Endothelial cell of umbilical vein (primary cell): Measurements from ENCODE around the gene SIAH1. TPM values are rescaled to one million over a fixed set of nuclear protein-coding genes. Genes with fewer than 3 reads are reported as not detected.

ENCODE experiments used
- BruUV-seq: library from RNA; stranded (reverse); fragments of 400-500 nt; replicated peaks from 2 replicates; lab custom pipeline; 2021; lab: Mats Ljungman, UMichigan
- CTCF ChIA-PET: fragments of 300-600, 350-600 bp; sonication (Branson Sonifier 250); formaldehyde crosslinking; loops from one replicate; lab custom pipeline; 2021; ENCODE audit warnings: antibody characterized with exemption, inconsistent platforms; lab: Charles Lee
- POLR2A ChIA-PET: fragments of 300-600, 350-600 bp; sonication (Branson Sonifier 250); formaldehyde crosslinking; loops from one replicate; lab custom pipeline; 2021; ENCODE audit warnings: antibody characterized with exemption, inconsistent platforms; lab: Charles Lee
- DNase-seq: peaks from one replicate; pipeline ENCODE4 v3.0.0-alpha.2; 2011; ENCODE audit warnings: low read depth, low spot score
- FAIRE-seq: peaks from 2 replicates; lab custom pipeline; 2011; peaks lifted over from hg19 to GRCh38; lab: Jason Lieb, UNC
- H2AFZ ChIP-seq: 2 replicates; pipeline ENCODE4 v1.6.0; 2012; ENCODE audit warnings: low read depth, low read length, control low read depth, inconsistent platforms
- H3K27ac ChIP-seq: 2 replicates; pipeline ENCODE4 v1.5.1; 2011; ENCODE audit warnings: low read depth, mild to moderate bottlenecking, control low read depth, low read length, moderate library complexity; ENCODE audit not compliant: insufficient read depth
- H3K27me3 ChIP-seq, 2 experiments: 2 replicates each; pipeline versions ENCODE4 v1.6.0 to v1.6.1; 2011; ENCODE audit warnings: low read length in 2 of 2, mixed read lengths in 1 of 2; ENCODE audit not compliant: control insufficient read depth in 2 of 2, insufficient read depth in 2 of 2
- H3K36me3 ChIP-seq, 2 experiments: 2 replicates in 1 of 2; 3 replicates in 1 of 2; pipeline ENCODE4 v1.5.1; 2011; ENCODE audit warnings: low read length in 2 of 2, mild to moderate bottlenecking in 1 of 2, moderate library complexity in 1 of 2; ENCODE audit not compliant: control insufficient read depth in 2 of 2, insufficient read depth in 2 of 2; ENCODE audit errors: extremely low read depth in 1 of 2
- H3K4me1 ChIP-seq: 3 replicates; pipeline ENCODE4 v1.5.1; 2011; ENCODE audit warnings: mild to moderate bottlenecking, low read length; ENCODE audit not compliant: control insufficient read depth, insufficient read depth; ENCODE audit errors: extremely low read depth
- H3K4me2 ChIP-seq: 2 replicates; pipeline ENCODE4 v1.6.1; 2011; ENCODE audit warnings: low read length, control low read depth, mixed read lengths; ENCODE audit not compliant: insufficient read depth
- H3K4me3 ChIP-seq, 3 experiments: fragments of 200-600 bp in 1 of 3; sonication (generic), shearing (Covaris generic) in 1 of 3; replicated peaks in 1 of 3; 2 replicates each; pipeline ENCODE4 v1.5.1; 2011 to 2016; ENCODE audit warnings: control low read depth in 3 of 3, low read length in 3 of 3, mild to moderate bottlenecking in 2 of 3, inconsistent platforms in 1 of 3, low read depth in 1 of 3, moderate library complexity in 1 of 3; ENCODE audit not compliant: insufficient read depth in 1 of 3
- H3K79me2 ChIP-seq: 2 replicates; pipeline ENCODE4 v1.6.0; 2012; ENCODE audit warnings: low read length, inconsistent platforms; ENCODE audit not compliant: control insufficient read depth, insufficient read depth
- H3K9ac ChIP-seq: replicated peaks from 2 replicates; pipeline ENCODE3; 2011; ENCODE audit warnings: low read length, control low read depth; ENCODE audit not compliant: insufficient read depth; ENCODE audit errors: extremely low read depth
- H3K9me1 ChIP-seq: replicated peaks from 3 replicates; pipeline ENCODE4 v1.6.0; 2011; ENCODE audit warnings: mild to moderate bottlenecking, low read length; ENCODE audit not compliant: control insufficient read depth, insufficient read depth; ENCODE audit errors: extremely low read depth
- H3K9me3 ChIP-seq: replicated peaks from 2 replicates; pipeline ENCODE4 v1.5.1; 2012; ENCODE audit warnings: low read length, inconsistent platforms; ENCODE audit not compliant: control insufficient read depth, insufficient read depth
- H4K20me1 ChIP-seq: replicated peaks from 2 replicates; pipeline ENCODE3; 2011; ENCODE audit warnings: mild to moderate bottlenecking, low read length; ENCODE audit not compliant: control insufficient read depth, insufficient read depth; ENCODE audit errors: extremely low read depth
- EZH2 ChIP-seq: IDR thresholded peaks from 2 replicates; pipeline ENCODE4 v1.6.1; 2012; ENCODE audit warnings: borderline replicate concordance, low read depth, mild to moderate bottlenecking, moderate library complexity, low read length, inconsistent platforms; ENCODE audit not compliant: severe bottlenecking
- FOS ChIP-seq: IDR thresholded peaks from 2 replicates; pipeline ENCODE4 v1.6.1; 2011; ENCODE audit warnings: mild to moderate bottlenecking, low read length, moderate library complexity, borderline replicate concordance; ENCODE audit not compliant: insufficient read depth
- GATA2 ChIP-seq: IDR thresholded peaks from 2 replicates; pipeline ENCODE4 v1.7.0; 2011; ENCODE audit warnings: low read depth, mild to moderate bottlenecking, moderate library complexity, mixed read lengths, low read length; ENCODE audit not compliant: insufficient read length, insufficient read depth
- JUN ChIP-seq: IDR thresholded peaks from 2 replicates; pipeline ENCODE4 v1.6.1; 2011; ENCODE audit warnings: borderline replicate concordance, low read depth; ENCODE audit not compliant: insufficient read length, insufficient read depth
- MYC ChIP-seq: IDR thresholded peaks from one replicate; pipeline ENCODE4 v1.6.1; 2011; ENCODE audit warnings: mild to moderate bottlenecking, low read depth, low read length
- dilution Hi-C: fragments of 300-500 bp; cut with MboI; formaldehyde crosslinking; loops from one replicate; pipeline ENCODE4 v1.15.0; 2019; ENCODE audit warnings: low sequenced_read_pairs; ENCODE audit not compliant: extremely low pct_ligation_motif_present
- intact Hi-C: fragments of 100-400 bp; cut with micrococcal nuclease; formaldehyde crosslinking; loops from one replicate; pipeline ENCODE4 v1.10.0; 2022
- polyA plus RNA-seq, 4 experiments: library from polyadenylated mRNA; depleted of rRNA in 3 of 4; stranded (reverse) in 3 of 4; unstranded in 1 of 4; fragments of >200 nt; gene quantifications; 2 replicates each; pipeline versions ENCODE4 v1.2.1 to v1.2.3, GENCODE V29; 2011 to 2012; ENCODE audit warnings: missing spikeins in 1 of 4
- total RNA-seq: library from RNA; stranded (reverse); gene quantifications from 2 replicates; pipeline ENCODE4 v1.2.3, GENCODE V29; 2021
- TF ChIP-seq, protein P1 (sequence below), 2 donors: IDR thresholded peaks; 1 replicate in 1 of 2; 2 replicates in 1 of 2; pipeline ENCODE4 v1.5.1; 2011; ENCODE audit warnings: low read length in 2 of 2, mild to moderate bottlenecking in 2 of 2, moderate library complexity in 2 of 2, control low read depth in 1 of 2, inconsistent platforms in 1 of 2, low read depth in 1 of 2; ENCODE audit not compliant: insufficient read depth in 1 of 2; ENCODE audit errors: extremely low read depth in 1 of 2
- TF ChIP-seq, protein P2 (sequence below): IDR thresholded peaks from 2 replicates; pipeline ENCODE4 v1.6.1; 2011; ENCODE audit not compliant: insufficient read depth, insufficient read length

Gene SIAH1
- total and polyA plus RNA-seq, 2 donors (not counting 3 experiments of a cell fraction or from before 2014, with no cell fraction given): 14.4 to 19.9 TPM

DNA sequence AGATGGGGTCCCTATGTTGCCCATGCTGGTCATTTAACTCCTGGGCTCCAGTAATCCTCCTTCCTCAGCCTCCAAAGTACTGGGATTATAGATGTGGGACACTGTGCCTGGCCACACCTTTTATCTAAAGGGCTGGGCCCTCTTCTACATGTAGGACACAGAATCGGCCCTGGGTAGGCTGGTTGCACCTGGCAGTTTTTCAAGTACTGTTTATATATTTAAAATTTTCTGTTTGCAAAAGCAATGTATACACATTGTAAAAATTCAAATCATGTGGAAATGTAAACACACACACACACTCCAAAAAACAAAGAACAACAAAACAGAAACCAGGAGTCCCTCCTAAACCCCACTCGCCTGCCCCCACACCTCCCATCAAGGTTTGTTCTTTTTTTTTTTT, 28.1 kb upstream of the SIAH1 start:
- no peak overlapping the region for H3K27ac ChIP-seq
- no peaks in the 10 kb centered on the region for H3K9me3 ChIP-seq
- no peak overlapping the region for H3K9ac ChIP-seq
- no peaks in the 10 kb centered on the region for H3K9me1 ChIP-seq
- H4K20me1 ChIP-seq: no peaks in the 10 kb centered on the region
- BruUV-seq: no TSS peak
- H3K4me2 ChIP-seq: no peak overlapping the region
- no peaks in the 10 kb centered on the region for H3K36me3 ChIP-seq
- no peaks in the 10 kb centered on the region for H3K27me3 ChIP-seq
- intact Hi-C loops: no loop called here
- H3K4me3 ChIP-seq: no peak overlapping the region
- dilution Hi-C loops: no loop called here
- POLR2A ChIA-PET: no interaction called here
- DNase-seq (no peak), FAIRE-seq (no peak)
- H3K79me2 ChIP-seq: no peaks in the 10 kb centered on the region
- H3K4me1 ChIP-seq: no peaks in the 10 kb centered on the region
- H2AFZ ChIP-seq: no peak overlapping the region
- CTCF ChIA-PET: interaction anchor here (0.7 kb wide), 1 partner anchor 15 kb away, joined by 3 read pairs; no protein-coding TSS in a partner anchor
- TF ChIP-seq MYC: no peak
- no peak for TF ChIP-seq GATA2
- TF ChIP-seq, protein P1, sequence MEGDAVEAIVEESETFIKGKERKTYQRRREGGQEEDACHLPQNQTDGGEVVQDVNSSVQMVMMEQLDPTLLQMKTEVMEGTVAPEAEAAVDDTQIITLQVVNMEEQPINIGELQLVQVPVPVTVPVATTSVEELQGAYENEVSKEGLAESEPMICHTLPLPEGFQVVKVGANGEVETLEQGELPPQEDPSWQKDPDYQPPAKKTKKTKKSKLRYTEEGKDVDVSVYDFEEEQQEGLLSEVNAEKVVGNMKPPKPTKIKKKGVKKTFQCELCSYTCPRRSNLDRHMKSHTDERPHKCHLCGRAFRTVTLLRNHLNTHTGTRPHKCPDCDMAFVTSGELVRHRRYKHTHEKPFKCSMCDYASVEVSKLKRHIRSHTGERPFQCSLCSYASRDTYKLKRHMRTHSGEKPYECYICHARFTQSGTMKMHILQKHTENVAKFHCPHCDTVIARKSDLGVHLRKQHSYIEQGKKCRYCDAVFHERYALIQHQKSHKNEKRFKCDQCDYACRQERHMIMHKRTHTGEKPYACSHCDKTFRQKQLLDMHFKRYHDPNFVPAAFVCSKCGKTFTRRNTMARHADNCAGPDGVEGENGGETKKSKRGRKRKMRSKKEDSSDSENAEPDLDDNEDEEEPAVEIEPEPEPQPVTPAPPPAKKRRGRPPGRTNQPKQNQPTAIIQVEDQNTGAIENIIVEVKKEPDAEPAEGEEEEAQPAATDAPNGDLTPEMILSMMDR (IDR thresholded peaks at IDR 0.05; ENCODE audit: extremely low read depth in 1 of 2, insufficient read depth in 1 of 2, low read depth in 1 of 2, low read length in 2 of 2): no peak
- TF ChIP-seq FOS: no peak
- no peak for TF ChIP-seq JUN
- TF ChIP-seq EZH2: no peak
- TF ChIP-seq, protein P2, sequence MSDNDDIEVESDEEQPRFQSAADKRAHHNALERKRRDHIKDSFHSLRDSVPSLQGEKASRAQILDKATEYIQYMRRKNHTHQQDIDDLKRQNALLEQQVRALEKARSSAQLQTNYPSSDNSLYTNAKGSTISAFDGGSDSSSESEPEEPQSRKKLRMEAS: no peak
